Brain microvascular endothelial cell (primary cell): ENCODE data around the gene SLC25A21.

ENCODE experiments used
- DNase-seq: peaks from one replicate; pipeline ENCODE4 v3.0.0-alpha.2; 2020
- H3K27ac ChIP-seq: fragments of 250-450 bp; sonication (Bioruptor Pico); 2 replicates; pipeline ENCODE4 v1.5.1; 2020; ENCODE audit warnings: mild to moderate bottlenecking, moderate library complexity
- H3K27me3 ChIP-seq: fragments of 250-450 bp; sonication (Bioruptor Pico); replicated peaks from 2 replicates; pipeline ENCODE4 v1.5.1; 2020; ENCODE audit warnings: mild to moderate bottlenecking
- H3K36me3 ChIP-seq: fragments of 250-450 bp; sonication (Bioruptor Pico); replicated peaks from 2 replicates; pipeline ENCODE4 v1.5.1; 2020; ENCODE audit warnings: mild to moderate bottlenecking
- H3K4me3 ChIP-seq: 2 replicates; pipeline ENCODE4 v1.5.1; 2011; ENCODE audit warnings: low read depth, mild to moderate bottlenecking, control low read depth, low read length, moderate library complexity
- CTCF ChIP-seq: IDR thresholded peaks from 2 replicates; pipeline ENCODE4 v1.5.1; 2011; ENCODE audit warnings: low read depth, mild to moderate bottlenecking, moderate library complexity, low read length, control low read depth, inconsistent platforms; ENCODE audit errors: missing control alignments
- in situ Hi-C: cut with HindIII; loops from 2 replicates; pipeline ENCODE4 v1.10.0; 2017; ENCODE audit warnings: low sequenced_read_pairs, low pct_ligation_motif_present

The SLC25A21 gene

GRCh38 chr14:36791402-36791801, 381.0 kb downstream of the SLC25A21 start:
- in situ Hi-C loops, result no loop called here
- TF ChIP-seq CTCF, result no peak
- no peak overlapping the region for H3K4me3 ChIP-seq
- peaks cover 4% of the 10 kb centered on the region for H3K27me3 ChIP-seq
- H3K27ac ChIP-seq, result no peak overlapping the region
- no peaks in the 10 kb centered on the region for H3K36me3 ChIP-seq
- no peak for DNase-seq

- in situ Hi-C loops, result no loop called here
- no peak overlapping the region for H3K27ac ChIP-seq
- no peak for TF ChIP-seq CTCF
- H3K27me3 ChIP-seq, result no peaks in the 10 kb centered on the region
- no peak overlapping the region for H3K4me3 ChIP-seq
- DNase-seq, result no peak
- no peaks in the 10 kb centered on the region for H3K36me3 ChIP-seq
Measured at GRCh38 chr14:36785511-36785910, 386.9 kb downstream of the SLC25A21 start.

- no peak for DNase-seq
- Histone ChIP-seq H3K27ac (no peak overlapping the region), H3K27me3 (no peaks in the 10 kb centered on the region), H3K36me3 (no peaks in the 10 kb centered on the region), H3K4me3 (no peak overlapping the region)
- no peak for TF ChIP-seq CTCF
- in situ Hi-C loops, result no loop called here
Measured at GRCh38 chr14:36784541-36784940, 387.9 kb downstream of the SLC25A21 start.

- in situ Hi-C loops, result no loop called here
- Histone ChIP-seq H3K36me3 (no peaks in the 10 kb centered on the region), H3K27me3 (no peaks in the 10 kb centered on the region), H3K4me3 (no peak overlapping the region), H3K27ac (no peak overlapping the region)
- no peak for TF ChIP-seq CTCF
- no peak for DNase-seq
Measured at GRCh38 chr14:36781897-36782296, 390.5 kb downstream of the SLC25A21 start.

- H3K27ac ChIP-seq, result no peak overlapping the region
- peak; percentile 36 for DNase-seq
- no peaks in the 10 kb centered on the region for H3K27me3 ChIP-seq
- H3K4me3 ChIP-seq, result no peak overlapping the region
- H3K36me3 ChIP-seq, result no peaks in the 10 kb centered on the region
- no peak for TF ChIP-seq CTCF
- in situ Hi-C loops, result no loop called here
Measured at GRCh38 chr14:36773558-36773957, 398.8 kb downstream of the SLC25A21 start.

- peak; percentile 71 for DNase-seq
- in situ Hi-C loops, result no loop called here
- Histone ChIP-seq H3K27ac (no peak overlapping the region), H3K4me3 (no peak overlapping the region), H3K27me3 (no peaks in the 10 kb centered on the region), H3K36me3 (no peaks in the 10 kb centered on the region)
- peak; percentile 12 for TF ChIP-seq CTCF
Measured at GRCh38 chr14:36773136-36773540, 399.3 kb downstream of the SLC25A21 start.
